ENCODE measurements around the gene ATP5MG.

Gene ATP5MG

GRCh38 chr11:118447423-118447822 is 46.0 kb downstream of the ATP5MG start:
- Histone ChIP-seq H2BK15ac (replicated peaks; ENCODE audit: low read depth) (no peak overlapping the region), H3K27me3 (ENCODE audit: insufficient read depth, low read length, poor library complexity) (no peaks in the 10 kb centered on the region), H2AK5ac (ENCODE audit: low read length) (no peak overlapping the region), H3K23ac (ENCODE audit: low read length) (no peak overlapping the region), H3K4me2 (ENCODE audit: low read length) (no peak overlapping the region), H3K4me3 (ENCODE audit: low read length) (no peak overlapping the region), H4K5ac (ENCODE audit: low read length) (no peak overlapping the region), H3K56ac (ENCODE audit: low read length) (no peak overlapping the region), H3K36me3 (ENCODE audit: control insufficient read depth, insufficient read depth, low read length) (no peaks in the 10 kb centered on the region), H3K18ac (ENCODE audit: low read length) (no peak overlapping the region), H3K79me1 (ENCODE audit: low read length) (peaks cover 9% of the 10 kb centered on the region), H3K9ac (ENCODE audit: low read length) (no peak overlapping the region), H3K27ac (ENCODE audit: low read depth, low read length) (no peak overlapping the region), H3K79me2 (ENCODE audit: control insufficient read depth, insufficient read depth, low read length) (peaks cover 61% of the 10 kb centered on the region), H3K4ac (ENCODE audit: low read depth, low read length) (no peak overlapping the region), H3K4me1 (ENCODE audit: control insufficient read depth, low read depth, low read length) (no peaks in the 10 kb centered on the region), H2BK120ac (ENCODE audit: low read depth, low read length) (no peak overlapping the region), H4K8ac (ENCODE audit: low read depth, low read length) (no peak overlapping the region), H2BK5ac (ENCODE audit: low read length) (no peak overlapping the region)
- WGBS (ENCODE audit: extremely low coverage, insufficient coverage, low lambda C conversion rate) = 100% methylated on average over 2 of the region's 4 CpGs
- no peak for DNase-seq

- Histone ChIP-seq H3K56ac (ENCODE audit: low read length) (no peak overlapping the region), H2BK5ac (ENCODE audit: low read length) (no peak overlapping the region), H3K23ac (ENCODE audit: low read length) (no peak overlapping the region), H3K27me3 (ENCODE audit: insufficient read depth, low read length, poor library complexity) (no peaks in the 10 kb centered on the region), H3K4me3 (ENCODE audit: low read length) (no peak overlapping the region), H2BK15ac (replicated peaks; ENCODE audit: low read depth) (no peak overlapping the region), H3K79me1 (ENCODE audit: low read length) (peaks cover 9% of the 10 kb centered on the region), H2AK5ac (ENCODE audit: low read length) (no peak overlapping the region), H3K4ac (ENCODE audit: low read depth, low read length) (no peak overlapping the region), H2BK120ac (ENCODE audit: low read depth, low read length) (no peak overlapping the region), H4K8ac (ENCODE audit: low read depth, low read length) (no peak overlapping the region), H3K79me2 (ENCODE audit: control insufficient read depth, insufficient read depth, low read length) (peaks cover 57% of the 10 kb centered on the region), H3K27ac (ENCODE audit: low read depth, low read length) (no peak overlapping the region), H4K5ac (ENCODE audit: low read length) (no peak overlapping the region), H3K18ac (ENCODE audit: low read length) (no peak overlapping the region), H3K4me1 (ENCODE audit: control insufficient read depth, low read depth, low read length) (no peaks in the 10 kb centered on the region), H3K9ac (ENCODE audit: low read length) (no peak overlapping the region), H3K4me2 (ENCODE audit: low read length) (no peak overlapping the region), H3K36me3 (ENCODE audit: control insufficient read depth, insufficient read depth, low read length) (no peaks in the 10 kb centered on the region)
- no peak for DNase-seq
Observed at GRCh38 chr11:118448294-118448693, 46.9 kb downstream of the ATP5MG start.

- Histone ChIP-seq H3K79me1 (ENCODE audit: low read length) (peaks cover 17% of the 10 kb centered on the region), H3K4me3 (ENCODE audit: low read length) (no peak overlapping the region), H3K79me2 (ENCODE audit: control insufficient read depth, insufficient read depth, low read length) (peaks cover 60% of the 10 kb centered on the region), H2AK5ac (ENCODE audit: low read length) (no peak overlapping the region), H3K18ac (ENCODE audit: low read length) (no peak overlapping the region), H2BK120ac (ENCODE audit: low read depth, low read length) (no peak overlapping the region), H2BK5ac (ENCODE audit: low read length) (no peak overlapping the region), H3K23ac (ENCODE audit: low read length) (no peak overlapping the region), H2BK15ac (replicated peaks; ENCODE audit: low read depth) (no peak overlapping the region), H3K27ac (ENCODE audit: low read depth, low read length) (no peak overlapping the region), H3K4me1 (ENCODE audit: control insufficient read depth, low read depth, low read length) (no peaks in the 10 kb centered on the region), H3K56ac (ENCODE audit: low read length) (no peak overlapping the region), H3K4me2 (ENCODE audit: low read length) (no peak overlapping the region), H3K36me3 (ENCODE audit: control insufficient read depth, insufficient read depth, low read length) (no peaks in the 10 kb centered on the region), H4K5ac (ENCODE audit: low read length) (no peak overlapping the region), H3K9ac (ENCODE audit: low read length) (no peak overlapping the region), H4K8ac (ENCODE audit: low read depth, low read length) (no peak overlapping the region), H3K4ac (ENCODE audit: low read depth, low read length) (no peak overlapping the region), H3K27me3 (ENCODE audit: insufficient read depth, low read length, poor library complexity) (no peaks in the 10 kb centered on the region)
- no peak for DNase-seq
- WGBS (ENCODE audit: extremely low coverage, insufficient coverage, low lambda C conversion rate) = no CpG with 5 or more reads among the region's 4 CpGs
Observed at GRCh38 chr11:118449316-118449918, 48.0 kb downstream of the ATP5MG start.

GRCh38 chr11:118450451-118450850 is 49.0 kb downstream of the ATP5MG start:
- Histone ChIP-seq H3K36me3 (ENCODE audit: control insufficient read depth, insufficient read depth, low read length) (no peaks in the 10 kb centered on the region), H3K9ac (ENCODE audit: low read length) (no peak overlapping the region), H4K5ac (ENCODE audit: low read length) (no peak overlapping the region), H3K4ac (ENCODE audit: low read depth, low read length) (no peak overlapping the region), H3K79me1 (ENCODE audit: low read length) (peaks cover 18% of the 10 kb centered on the region), H2AK5ac (ENCODE audit: low read length) (no peak overlapping the region), H3K79me2 (ENCODE audit: control insufficient read depth, insufficient read depth, low read length) (peaks cover 53% of the 10 kb centered on the region), H3K27ac (ENCODE audit: low read depth, low read length) (no peak overlapping the region), H2BK5ac (ENCODE audit: low read length) (no peak overlapping the region), H4K8ac (ENCODE audit: low read depth, low read length) (no peak overlapping the region), H3K4me1 (ENCODE audit: control insufficient read depth, low read depth, low read length) (no peaks in the 10 kb centered on the region), H3K23ac (ENCODE audit: low read length) (no peak overlapping the region), H3K56ac (ENCODE audit: low read length) (no peak overlapping the region), H3K18ac (ENCODE audit: low read length) (no peak overlapping the region), H3K4me2 (ENCODE audit: low read length) (no peak overlapping the region), H2BK15ac (replicated peaks; ENCODE audit: low read depth) (no peak overlapping the region), H3K27me3 (ENCODE audit: insufficient read depth, low read length, poor library complexity) (no peaks in the 10 kb centered on the region), H3K4me3 (ENCODE audit: low read length) (no peak overlapping the region), H2BK120ac (ENCODE audit: low read depth, low read length) (no peak overlapping the region)
- no peak for DNase-seq
- no CpG with 5 or more reads among the region's 1 CpG for WGBS (ENCODE audit: extremely low coverage, insufficient coverage, low lambda C conversion rate)
